HepG2 (cell line): ENCODE results near the gene TP53TG5. TPM values are rescaled to one million over a fixed set of nuclear protein-coding genes. Genes with fewer than 3 reads are reported as not detected.

Experiments
- ARNTL ChIP-seq: sonication (generic); formaldehyde crosslinking; IDR thresholded peaks from 2 replicates; pipeline ENCODE4 v1.4.0; 2020; ENCODE audit warnings: mild to moderate bottlenecking, missing genetic modification reagents
- CBX5 ChIP-seq: sonication (generic); formaldehyde crosslinking; IDR thresholded peaks from 2 replicates; pipeline ENCODE4 v1.4.0; 2020; ENCODE audit warnings: missing genetic modification reagents, borderline replicate concordance
- DMAP1 ChIP-seq: IDR thresholded peaks from 2 replicates; pipeline ENCODE4 v1.6.1; 2016
- HDAC1 ChIP-seq: sonication (generic); formaldehyde crosslinking; IDR thresholded peaks from 2 replicates; pipeline ENCODE4 v1.5.1; 2020; ENCODE audit warnings: mild to moderate bottlenecking, missing genetic modification reagents
- IRF9 ChIP-seq: sonication (generic); formaldehyde crosslinking; IDR thresholded peaks from 2 replicates; pipeline ENCODE4 v1.8.0; 2022; ENCODE audit warnings: missing genetic modification reagents, mild to moderate bottlenecking, borderline replicate concordance
- MED13 ChIP-seq: sonication (generic); formaldehyde crosslinking; IDR thresholded peaks from 2 replicates; pipeline ENCODE4 v1.5.0; 2020; ENCODE audit warnings: missing genetic modification reagents
- MIER2 ChIP-seq: IDR thresholded peaks from 2 replicates; pipeline ENCODE4 v1.6.1; 2016; ENCODE audit warnings: missing biosample characterization, missing genetic modification reagents
- MLX ChIP-seq: IDR thresholded peaks from 2 replicates; pipeline ENCODE4 v1.6.1; 2016
- PITX1 ChIP-seq: sonication (generic); formaldehyde crosslinking; IDR thresholded peaks from 2 replicates; pipeline ENCODE4 v1.5.1; 2020; ENCODE audit warnings: mild to moderate bottlenecking, missing genetic modification reagents
- RFXANK ChIP-seq: IDR thresholded peaks from 2 replicates; pipeline ENCODE4 v1.6.1; 2016
- SAFB2 ChIP-seq: sonication (generic); formaldehyde crosslinking; IDR thresholded peaks from 2 replicates; pipeline ENCODE4 v1.5.1; 2020; ENCODE audit warnings: missing genetic modification reagents, low read depth, mild to moderate bottlenecking, borderline replicate concordance
- ZC3H4 ChIP-seq: sonication (generic); formaldehyde crosslinking; IDR thresholded peaks from 2 replicates; pipeline ENCODE4 v1.4.0; 2020; ENCODE audit warnings: missing genetic modification reagents, borderline replicate concordance
- ZFP91 ChIP-seq: sonication (generic); formaldehyde crosslinking; IDR thresholded peaks from 2 replicates; pipeline ENCODE4 v1.9.0; 2022; ENCODE audit warnings: missing genetic modification reagents, mild to moderate bottlenecking, borderline replicate concordance
- ZNF20 ChIP-seq: sonication (generic); formaldehyde crosslinking; IDR thresholded peaks from 2 replicates; pipeline ENCODE4 v1.4.0; 2020; ENCODE audit warnings: mild to moderate bottlenecking, moderate library complexity, missing genetic modification reagents
- ZNF251 ChIP-seq: sonication (generic); formaldehyde crosslinking; IDR thresholded peaks from 2 replicates; pipeline ENCODE4 v1.9.0; 2021; ENCODE audit warnings: mild to moderate bottlenecking, missing genetic modification reagents
- ZNF335 ChIP-seq: sonication (generic); formaldehyde crosslinking; IDR thresholded peaks from 2 replicates; pipeline ENCODE4 v1.4.0; 2020; ENCODE audit warnings: missing genetic modification reagents
- ZNF660 ChIP-seq: sonication (generic); formaldehyde crosslinking; IDR thresholded peaks from 2 replicates; pipeline ENCODE4 v1.5.1; 2020; ENCODE audit warnings: mild to moderate bottlenecking, low read depth, missing genetic modification reagents, borderline replicate concordance
- ZSCAN25 ChIP-seq: sonication (generic); formaldehyde crosslinking; IDR thresholded peaks from 2 replicates; pipeline ENCODE4 v1.8.0; 2022; ENCODE audit warnings: mild to moderate bottlenecking, missing genetic modification reagents
- polyA plus RNA-seq, 8 experiments: library from polyadenylated mRNA; depleted of rRNA in 3 of 8; stranded (reverse) in 7 of 8; unstranded in 1 of 8; fragments of >200 nt; fragmentation: Illumina TruSeq in 4 of 8; extraction: Trizol in 4 of 8; gene quantifications; 2 replicates each; pipeline versions ENCODE4 v1.2.1 to v1.2.3, GENCODE V29; 2011 to 2016; ENCODE audit warnings: low read depth in 4 of 8, missing spikeins in 1 of 8, mixed read lengths in 1 of 8; ENCODE audit not compliant: insufficient read depth in 1 of 8
- total RNA-seq, 5 experiments: library from RNA; depleted of rRNA; stranded (reverse); fragments of >200 nt; fragmentation: Illumina TruSeq; extraction: Trizol; gene quantifications; 2 replicates each; pipeline ENCODE4 v1.2.3, GENCODE V29; 2016; ENCODE audit warnings: low read depth in 1 of 5
- TF ChIP-seq, protein P1 (sequence below), 2 experiments: sonication (generic) in 1 of 2; formaldehyde crosslinking in 1 of 2; IDR thresholded peaks; 2 replicates each; pipeline versions ENCODE4 v1.6.1 to v1.9.0; 2014 to 2022; ENCODE audit warnings: antibody characterized with exemption in 1 of 2, borderline replicate concordance in 1 of 2, inconsistent platforms in 1 of 2, low read depth in 1 of 2, missing genetic modification reagents in 1 of 2

TP53TG5 gene
- total and polyA plus RNA-seq, 2 of the 13 experiments (the other 11 are each of a cell fraction or from before 2014, with no cell fraction given) = 0.11 TPM; not detected in 1

DNA sequence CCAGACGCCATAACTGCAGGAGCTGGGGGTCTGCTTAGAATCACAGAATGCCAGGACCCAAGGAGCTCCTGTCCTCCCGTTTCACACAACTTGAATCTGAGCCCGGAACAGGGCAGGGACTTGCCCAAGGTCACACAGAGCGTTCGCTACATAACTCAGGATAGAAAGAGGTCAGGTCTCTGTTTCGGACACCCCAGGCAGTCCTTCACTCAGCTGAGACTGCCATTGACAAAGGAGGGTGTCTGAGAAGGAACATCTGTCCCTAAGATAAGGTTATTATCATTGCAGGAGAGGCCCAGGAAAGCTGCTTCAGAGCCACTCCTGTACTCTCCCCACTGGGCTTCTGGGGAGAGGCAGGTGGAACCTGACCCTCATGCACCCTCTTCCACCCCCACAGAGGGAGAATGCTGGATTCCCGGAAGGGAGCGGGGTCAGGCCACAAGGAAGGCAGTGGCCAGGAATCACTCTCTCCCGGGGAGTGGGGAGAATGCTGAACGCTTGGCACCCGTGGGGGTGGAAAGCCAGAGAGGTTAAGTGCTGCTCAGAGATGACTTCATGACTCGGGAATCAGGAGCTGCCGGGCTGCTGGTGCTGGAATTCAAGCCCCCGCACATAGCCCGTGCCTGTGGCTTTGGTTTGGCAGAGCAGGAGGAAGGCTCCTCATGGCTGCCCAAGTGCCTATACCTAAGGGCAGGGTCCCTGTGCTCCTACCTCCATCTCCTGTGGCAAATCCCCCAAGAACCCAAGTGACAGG is 40.6 kb downstream of the TP53TG5 start (continued):
- 0 out of 2 replicates have a peak, but pooled peaks have one; percentile 29 for TF ChIP-seq ZNF20 (CRISPR knock-in tag)
- no peak; the same call in 1 of the 2 replicates for TF ChIP-seq ZC3H4 (CRISPR knock-in tag)
- peak; percentile 56; the same call in 1 of the 2 replicates for TF ChIP-seq PITX1
- no peak for TF ChIP-seq MED13 (CRISPR knock-in tag)
- 0 out of 2 replicates have a peak, but pooled peaks have one; percentile 13 for TF ChIP-seq CBX5 (CRISPR knock-in tag)
- TF ChIP-seq MLX = 0 out of 2 replicates have a peak, but pooled peaks have one; percentile 8
- TF ChIP-seq ZNF660 (CRISPR knock-in tag) = no peak
- peak; percentile 61 for TF ChIP-seq DMAP1
- 0 out of 2 replicates have a peak, but pooled peaks have one; percentile 87 for TF ChIP-seq SAFB2 (CRISPR knock-in tag)
- 0 out of 2 replicates have a peak, but pooled peaks have one; percentile 25 for TF ChIP-seq ARNTL
- no peak for TF ChIP-seq ZNF251 (CRISPR knock-in tag)
- peak; percentile 22; the same call in 1 of the 2 replicates for TF ChIP-seq IRF9 (CRISPR knock-in tag)
- no peak for TF ChIP-seq ZSCAN25 (CRISPR knock-in tag)
- peak; percentile 66; the same call in 1 of the 2 replicates for TF ChIP-seq ZFP91 (CRISPR knock-in tag)
- TF ChIP-seq MIER2 (CRISPR knock-in tag) = no peak
- TF ChIP-seq, protein P1, sequence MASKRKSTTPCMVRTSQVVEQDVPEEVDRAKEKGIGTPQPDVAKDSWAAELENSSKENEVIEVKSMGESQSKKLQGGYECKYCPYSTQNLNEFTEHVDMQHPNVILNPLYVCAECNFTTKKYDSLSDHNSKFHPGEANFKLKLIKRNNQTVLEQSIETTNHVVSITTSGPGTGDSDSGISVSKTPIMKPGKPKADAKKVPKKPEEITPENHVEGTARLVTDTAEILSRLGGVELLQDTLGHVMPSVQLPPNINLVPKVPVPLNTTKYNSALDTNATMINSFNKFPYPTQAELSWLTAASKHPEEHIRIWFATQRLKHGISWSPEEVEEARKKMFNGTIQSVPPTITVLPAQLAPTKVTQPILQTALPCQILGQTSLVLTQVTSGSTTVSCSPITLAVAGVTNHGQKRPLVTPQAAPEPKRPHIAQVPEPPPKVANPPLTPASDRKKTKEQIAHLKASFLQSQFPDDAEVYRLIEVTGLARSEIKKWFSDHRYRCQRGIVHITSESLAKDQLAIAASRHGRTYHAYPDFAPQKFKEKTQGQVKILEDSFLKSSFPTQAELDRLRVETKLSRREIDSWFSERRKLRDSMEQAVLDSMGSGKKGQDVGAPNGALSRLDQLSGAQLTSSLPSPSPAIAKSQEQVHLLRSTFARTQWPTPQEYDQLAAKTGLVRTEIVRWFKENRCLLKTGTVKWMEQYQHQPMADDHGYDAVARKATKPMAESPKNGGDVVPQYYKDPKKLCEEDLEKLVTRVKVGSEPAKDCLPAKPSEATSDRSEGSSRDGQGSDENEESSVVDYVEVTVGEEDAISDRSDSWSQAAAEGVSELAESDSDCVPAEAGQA (IDR thresholded peaks at IDR 0.05; ENCODE audit: low read depth) = no peak
- TF ChIP-seq, protein P1 (CRISPR knock-in tag; IDR thresholded peaks at IDR 0.05; ENCODE audit: borderline replicate concordance) = no peak
- TF ChIP-seq HDAC1 = no peak; the same call in 1 of the 2 replicates
- no peak for TF ChIP-seq RFXANK (CRISPR knock-in tag)
- 0 out of 2 replicates have a peak, but pooled peaks have one; percentile 46 for TF ChIP-seq ZNF335 (CRISPR knock-in tag)
